GM12878 (cell line): ENCODE measurements around the gene SNRPA. TPM values are rescaled to one million over a fixed set of nuclear protein-coding genes. Genes with fewer than 3 reads are reported as not detected.

ENCODE experiments used
- ATAC-seq: fragments of 200-7000 bp; cut with Tn5 transposase; 3 replicates; pipeline ENCODE4 v1.9.1; 2020; ENCODE audit warnings: mild to moderate bottlenecking, moderate library complexity
- BruUV-seq: library from RNA; stranded (reverse); fragments of 400-500 nt; replicated peaks from 2 replicates; lab custom pipeline; 2021; lab: Mats Ljungman, UMichigan
- CTCF ChIA-PET: fragments of 300-600 bp; sonication (Branson Sonifier 250); formaldehyde crosslinking; extraction: SDS; loops from one replicate; lab custom pipeline; 2021; ENCODE audit warnings: inconsistent platforms; lab: Yijun Ruan, JAX
- POLR2A ChIA-PET: fragments of 350-600 bp; formaldehyde crosslinking; extraction: SDS; loops from one replicate; lab custom pipeline; 2021; ENCODE audit warnings: inconsistent platforms; lab: Charles Lee
- RAD21 ChIA-PET: fragments of 300-600 bp; sonication (Branson Sonifier 250); formaldehyde crosslinking; loops from one replicate; lab custom pipeline; 2023; ENCODE audit warnings: antibody characterized with exemption; ENCODE audit not compliant: unreplicated experiment; lab: Charles Lee
- SMC1A ChIA-PET: fragments of 300-600 bp; sonication (Branson Sonifier 250); formaldehyde crosslinking; loops from one replicate; lab custom pipeline; 2023; ENCODE audit not compliant: unreplicated experiment, uncharacterized antibody; lab: Charles Lee
- DNase-seq: peaks from one replicate; pipeline ENCODE4 v3.0.0-alpha.2; 2011; ENCODE audit warnings: low read depth, low spot score
- FAIRE-seq: peaks from 3 replicates; lab custom pipeline; 2011; peaks lifted over from hg19 to GRCh38; lab: Jason Lieb, UNC
- H2AFZ ChIP-seq: 2 replicates; pipeline ENCODE4 v1.6.0; 2011; ENCODE audit warnings: low read depth, low read length, control low read depth; ENCODE audit not compliant: control insufficient read depth
- H3K27ac ChIP-seq: 2 replicates; pipeline ENCODE4 v1.5.1; 2011; ENCODE audit warnings: control low read depth; ENCODE audit not compliant: control insufficient read depth, insufficient read depth
- H3K27me3 ChIP-seq, 2 experiments: replicated peaks in 1 of 2; 2 replicates each; pipeline versions ENCODE4 v1.6.0 to v1.6.1; 2011; ENCODE audit warnings: low read length in 1 of 2; ENCODE audit not compliant: control insufficient read depth in 2 of 2, insufficient read depth in 2 of 2
- H3K36me3 ChIP-seq, 2 experiments: 2 replicates each; pipeline ENCODE4 v1.5.1; 2011; ENCODE audit warnings: low read length in 1 of 2; ENCODE audit not compliant: control insufficient read depth in 2 of 2, insufficient read depth in 2 of 2
- H3K4me1 ChIP-seq: 2 replicates; pipeline ENCODE4 v1.6.1; 2011; ENCODE audit warnings: mild to moderate bottlenecking, low read length, moderate library complexity, mixed read lengths; ENCODE audit not compliant: control insufficient read depth, insufficient read depth
- H3K4me2 ChIP-seq: 2 replicates; pipeline ENCODE4 v1.6.0; 2011; ENCODE audit warnings: control low read depth; ENCODE audit not compliant: control insufficient read depth, insufficient read depth
- H3K4me3 ChIP-seq: fragments of 200-600 bp; sonication (generic); 2 replicates; pipeline ENCODE4 v1.5.1; 2016
- H3K79me2 ChIP-seq: 2 replicates; pipeline ENCODE4 v1.6.0; 2011; ENCODE audit warnings: low read length; ENCODE audit not compliant: control insufficient read depth, insufficient read depth
- H3K9ac ChIP-seq: 2 replicates; pipeline ENCODE4 v1.8.0; 2011; ENCODE audit warnings: low read length, control low read depth, mixed read lengths; ENCODE audit not compliant: control insufficient read depth, insufficient read depth
- H3K9me3 ChIP-seq: replicated peaks from 3 replicates; pipeline ENCODE4 v1.5.1; 2011; ENCODE audit warnings: mild to moderate bottlenecking, low read length; ENCODE audit not compliant: control insufficient read depth, insufficient read depth
- H4K20me1 ChIP-seq: 2 replicates; pipeline ENCODE4 v1.6.0; 2011; ENCODE audit not compliant: control insufficient read depth, insufficient read depth
- ESRRA ChIP-seq: IDR thresholded peaks from 2 replicates; pipeline ENCODE4 v1.6.1; 2012; ENCODE audit warnings: mild to moderate bottlenecking, low read length, improper control_type of control experiment
- NFYB ChIP-seq: IDR thresholded peaks from 2 replicates; pipeline ENCODE4 v1.6.1; 2011; ENCODE audit warnings: low read depth, mild to moderate bottlenecking, low read length, improper control_type of control experiment, moderate library complexity; ENCODE audit not compliant: insufficient read depth
- POLR2A ChIP-seq: IDR thresholded peaks from 2 replicates; pipeline ENCODE4 v1.6.1; 2011; ENCODE audit warnings: low read depth, mild to moderate bottlenecking, low read length
- WGBS: methylation state at CpG from one replicate; pipeline ENCODE4 v1.1.6; 2016; ENCODE audit warnings: low lambda C conversion rate; ENCODE audit not compliant: insufficient replicate concordance, insufficient coverage; ENCODE audit errors: missing lambda C conversion rate; 5-methylcytosine and 5-hydroxymethylcytosine counted together
- in situ Hi-C: fragments of 300-500 bp; cut with MboI; formaldehyde crosslinking; loops from 9 replicates; pipeline ENCODE4 v1.14.3; 2018; ENCODE audit warnings: mixed read lengths
- intact Hi-C: fragments of 100-400 bp; cut with micrococcal nuclease; formaldehyde crosslinking; loops from one replicate; pipeline ENCODE4 v1.14.2; 2022; ENCODE audit not compliant: unreplicated experiment
- polyA plus RNA-seq, 11 experiments: library from polyadenylated mRNA; depleted of rRNA in 4 of 11; unstranded in 6 of 11; stranded (reverse) in 5 of 11; fragments of >200 nt; fragmentation: Nextera tagmentation in 4 of 11; fragmentation: Illumina TruSeq in 1 of 11; extraction: Ambion mirVana in 4 of 11; extraction: Trizol in 1 of 11; gene quantifications; 1 replicate in 1 of 11; 2 replicates in 10 of 11; pipeline versions ENCODE4 v1.2.1 to v1.2.3, GENCODE V29; 2011 to 2016; ENCODE audit warnings: inconsistent platforms in 2 of 11, missing spikeins in 2 of 11, low read depth in 1 of 11
- total RNA-seq, 4 experiments: library from RNA; depleted of rRNA in 3 of 4; stranded (reverse); fragments of >200 nt in 3 of 4; fragmentation: Illumina TruSeq in 1 of 4; extraction: Trizol in 1 of 4; gene quantifications; 2 replicates each; pipeline versions ENCODE4 v1.2.1 to v1.2.3, GENCODE V29; 2013 to 2021
- TF ChIP-seq, protein P1 (sequence below): IDR thresholded peaks from 2 replicates; pipeline ENCODE4 v1.6.1; 2011; ENCODE audit warnings: borderline replicate concordance, low read depth, mild to moderate bottlenecking, moderate library complexity, mixed read lengths, low read length; ENCODE audit not compliant: insufficient read depth; ENCODE audit errors: extremely low read length

The SNRPA gene
- total and polyA plus RNA-seq, 10 of the 15 experiments (the other 5 are each of a cell fraction or from before 2014, with no cell fraction given): 14.8 to 299 (median 202) TPM

DNA sequence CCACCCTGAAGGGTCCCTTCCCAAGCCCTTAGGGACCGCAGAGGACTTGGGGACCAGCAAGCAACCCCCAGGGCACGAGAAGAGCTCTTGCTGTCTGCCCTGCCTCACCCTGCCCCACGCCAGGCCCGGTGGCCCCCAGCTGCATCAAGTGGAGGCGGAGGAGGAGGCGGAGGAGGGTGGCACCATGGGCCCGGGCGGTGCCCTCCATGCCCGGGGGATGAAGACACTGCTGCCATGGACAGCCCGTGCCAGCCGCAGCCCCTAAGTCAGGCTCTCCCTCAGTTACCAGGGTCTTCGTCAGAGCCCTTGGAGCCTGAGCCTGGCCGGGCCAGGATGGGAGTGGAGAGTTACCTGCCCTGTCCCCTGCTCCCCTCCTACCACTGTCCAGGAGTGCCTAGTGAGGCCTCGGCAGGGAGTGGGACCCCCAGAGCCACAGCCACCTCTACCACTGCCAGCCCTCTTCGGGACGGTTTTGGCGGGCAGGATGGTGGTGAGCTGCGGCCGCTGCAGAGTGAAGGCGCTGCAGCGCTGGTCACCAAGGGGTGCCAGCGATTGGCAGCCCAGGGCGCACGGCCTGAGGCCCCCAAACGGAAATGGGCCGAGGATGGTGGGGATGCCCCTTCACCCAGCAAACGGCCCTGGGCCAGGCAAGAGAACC lies 49.5 kb downstream of the SNRPA start:
- ChIA-PET CTCF (interaction anchor here (1.3 kb wide), 1 partner anchor 11 kb away, joined by 3 read pairs; no protein-coding TSS in a partner anchor), SMC1A (interaction anchor here (3.6 to 5.3 kb wide), 2 partner anchors 22 to 23 kb away, joined by 18 to 39 read pairs; partner anchors contain the start of gene RAB4B), POLR2A (interaction anchor here (0.5 to 1.4 kb wide), 5 partner anchors 23 to 360 kb away, joined by 3 to 8 read pairs (median 6); partner anchors contain the start of gene RAB4B), RAD21 (interaction anchor here (1.2 to 1.6 kb wide), 3 partner anchors 23 to 50 kb away, joined by 5 to 8 read pairs (median 6); partner anchors contain the start of genes ACTMAP and RAB4B)
- in situ Hi-C loops (no loop called here), intact Hi-C loops (no loop called here)
- Histone ChIP-seq H3K4me1 (peaks cover 53% of the 10 kb centered on the region), H3K27ac (peak overlapping the region; percentile 91), H3K4me3 (peak overlapping the region; percentile 98), H3K9me3 (no peaks in the 10 kb centered on the region), H4K20me1 (peaks cover 15% of the 10 kb centered on the region), H3K79me2 (peaks cover 57% of the 10 kb centered on the region), H2AFZ (no peak overlapping the region), H3K4me2 (peak overlapping the region; percentile 88), H3K36me3 (peaks cover 7 to 13% of the 10 kb centered on the region in 2 experiments; a peak in 3 of 4 replicates), H3K27me3 (no peaks in the 10 kb centered on the region), H3K9ac (peak overlapping the region; percentile 84)
- TF ChIP-seq, protein P1, sequence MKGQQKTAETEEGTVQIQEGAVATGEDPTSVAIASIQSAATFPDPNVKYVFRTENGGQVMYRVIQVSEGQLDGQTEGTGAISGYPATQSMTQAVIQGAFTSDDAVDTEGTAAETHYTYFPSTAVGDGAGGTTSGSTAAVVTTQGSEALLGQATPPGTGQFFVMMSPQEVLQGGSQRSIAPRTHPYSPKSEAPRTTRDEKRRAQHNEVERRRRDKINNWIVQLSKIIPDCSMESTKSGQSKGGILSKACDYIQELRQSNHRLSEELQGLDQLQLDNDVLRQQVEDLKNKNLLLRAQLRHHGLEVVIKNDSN: no peak
- no peak for TF ChIP-seq NFYB
- no peak for TF ChIP-seq ESRRA
- TF ChIP-seq POLR2A: 0 out of 2 replicates have a peak, but pooled peaks have one; percentile 22
- no peak for DNase-seq
- no peak for ATAC-seq
- 50% methylated on average over 25 of the region's 27 CpGs for WGBS
- no TSS peak for BruUV-seq
- no peak for FAIRE-seq
